Inflammatory macrophage treated with lipopolysaccharide for 4 hours (primary cell): Measurements from ENCODE around the gene LDB1.

Experiments used
- DNase-seq: peaks from one replicate; pipeline ENCODE4 v3.0.0-alpha.2; 2020

The LDB1 gene, protein sequence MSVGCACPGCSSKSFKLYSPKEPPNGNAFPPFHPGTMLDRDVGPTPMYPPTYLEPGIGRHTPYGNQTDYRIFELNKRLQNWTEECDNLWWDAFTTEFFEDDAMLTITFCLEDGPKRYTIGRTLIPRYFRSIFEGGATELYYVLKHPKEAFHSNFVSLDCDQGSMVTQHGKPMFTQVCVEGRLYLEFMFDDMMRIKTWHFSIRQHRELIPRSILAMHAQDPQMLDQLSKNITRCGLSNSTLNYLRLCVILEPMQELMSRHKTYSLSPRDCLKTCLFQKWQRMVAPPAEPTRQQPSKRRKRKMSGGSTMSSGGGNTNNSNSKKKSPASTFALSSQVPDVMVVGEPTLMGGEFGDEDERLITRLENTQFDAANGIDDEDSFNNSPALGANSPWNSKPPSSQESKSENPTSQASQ

GRCh38 chr10:102120142-102120990, at the start of gene LDB1:
Gene LDB1 (minus strand): TSS chr10:102120368. CDS start chr10:102120110, 258 bp downstream.
- DNase-seq = peak; percentile 71

GRCh38 chr10:102167861-102168260, 47.7 kb upstream of the LDB1 start:
- no peak for DNase-seq

DNA sequence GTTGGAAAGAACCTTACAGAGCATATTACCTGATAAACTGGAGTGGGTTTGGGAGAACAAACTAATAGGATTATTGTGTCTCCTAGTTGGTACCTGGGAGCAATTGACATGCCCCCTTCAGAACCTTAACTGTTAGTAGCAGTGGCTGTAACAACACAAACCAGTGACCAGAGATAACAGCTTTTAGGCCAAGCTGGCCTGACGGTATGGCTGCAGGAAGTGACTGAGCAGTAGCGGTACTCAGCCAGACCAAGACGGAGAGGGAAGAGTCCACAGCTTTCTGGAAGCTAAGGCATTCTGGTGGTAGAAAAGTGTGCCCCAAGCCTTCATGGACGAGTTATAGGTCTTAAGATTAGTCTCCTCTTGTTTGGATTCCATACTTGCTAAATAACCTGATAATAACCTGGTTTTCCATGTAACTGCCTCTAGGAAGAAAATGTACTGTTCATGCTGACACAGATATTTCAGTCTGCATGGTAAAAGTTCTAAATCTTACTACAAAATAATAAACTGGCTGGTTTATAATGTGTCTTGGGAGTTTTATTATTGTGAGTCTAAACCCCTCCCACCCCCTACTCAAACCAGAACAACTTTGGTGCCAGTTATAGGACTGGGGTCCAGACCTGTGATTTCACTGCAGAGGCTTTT, 43.3 kb upstream of the LDB1 start:
- DNase-seq = no peak

GRCh38 chr10:102159831-102160230, 39.7 kb upstream of the LDB1 start:
- DNase-seq = no peak

DNA sequence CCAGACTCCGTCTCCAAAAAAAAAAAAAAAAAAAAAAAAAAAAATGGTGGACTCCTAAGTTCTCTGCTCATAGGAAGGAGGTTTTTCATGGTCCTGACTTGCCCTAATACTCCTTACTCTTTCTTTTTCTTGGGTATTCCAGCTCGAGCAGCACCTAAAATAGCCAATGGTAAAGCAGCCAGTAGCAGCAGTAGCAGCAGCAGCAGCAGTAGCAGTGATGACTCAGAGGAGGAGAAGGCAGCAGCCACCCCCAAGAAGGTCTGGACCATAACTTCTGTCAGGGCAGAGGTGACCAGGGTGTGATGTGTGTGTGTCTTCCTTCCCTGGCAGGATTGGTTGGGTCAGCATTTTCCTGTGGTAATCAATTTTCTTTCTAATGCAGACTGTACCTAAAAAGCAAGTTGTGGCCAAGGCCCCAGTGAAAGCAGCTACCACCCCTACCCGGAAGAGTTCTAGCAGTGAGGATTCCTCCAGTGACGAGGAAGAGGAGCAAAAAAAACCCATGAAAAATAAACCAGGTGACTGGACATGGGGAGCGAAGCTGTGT, 39.0 kb upstream of the LDB1 start:
- DNase-seq = no peak

GRCh38 chr10:102157224-102157623, 37.1 kb upstream of the LDB1 start:
- DNase-seq = no peak

GRCh38 chr10:102154466-102155116, 34.4 kb upstream of the LDB1 start:
- no peak for DNase-seq

- DNase-seq = peak; percentile 12
These were observed 33.0 kb upstream of the LDB1 start for GRCh38 chr10:102153093-102153620.

GRCh38 chr10:102152545-102152890, 32.4 kb upstream of the LDB1 start:
- DNase-seq = peak; percentile 29

DNA sequence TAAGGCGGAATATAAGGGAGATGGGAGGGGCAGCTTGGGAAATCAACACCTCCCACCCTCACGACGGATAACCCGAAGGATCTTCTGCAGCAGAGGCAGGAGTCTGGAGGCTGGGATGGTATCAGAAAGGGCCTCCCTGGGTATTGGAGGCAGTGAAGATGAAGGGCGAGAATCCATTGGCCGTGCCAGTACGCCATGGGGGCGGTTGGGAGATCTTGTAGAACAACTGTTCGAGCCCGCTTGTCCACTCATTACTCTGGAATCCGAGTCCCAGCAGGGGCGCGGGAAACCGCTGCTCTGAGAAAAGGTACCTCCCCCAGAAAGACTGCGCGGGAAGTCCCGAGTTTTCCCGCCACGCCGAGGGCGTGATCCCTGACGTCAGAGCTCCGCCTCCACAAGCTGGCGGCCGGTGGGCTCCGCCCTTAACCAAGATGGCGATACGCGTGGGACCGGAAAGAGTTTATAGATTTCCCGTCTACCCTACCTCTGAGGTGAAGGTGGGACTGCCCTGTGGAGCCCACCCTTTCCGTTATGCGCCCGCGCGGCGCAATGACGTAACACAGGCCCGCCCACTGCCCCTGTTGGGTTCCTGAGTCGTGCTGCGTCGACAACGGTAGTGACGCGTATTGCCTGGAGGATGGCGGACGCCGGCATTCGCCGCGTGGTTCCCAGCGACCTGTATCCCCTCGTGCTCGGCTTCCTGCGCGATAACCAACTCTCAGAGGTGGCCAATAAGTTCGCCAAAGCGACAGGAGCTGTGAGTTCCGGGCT, 31.8 kb upstream of the LDB1 start, which contains the start of gene NOLC1:
Gene NOLC1, plus strand, starts transcription at position 616 of the 771 bp plus-strand sequence. Its CDS starts 22 bp downstream, at position 638.
- peak; percentile 96 for DNase-seq

DNA sequence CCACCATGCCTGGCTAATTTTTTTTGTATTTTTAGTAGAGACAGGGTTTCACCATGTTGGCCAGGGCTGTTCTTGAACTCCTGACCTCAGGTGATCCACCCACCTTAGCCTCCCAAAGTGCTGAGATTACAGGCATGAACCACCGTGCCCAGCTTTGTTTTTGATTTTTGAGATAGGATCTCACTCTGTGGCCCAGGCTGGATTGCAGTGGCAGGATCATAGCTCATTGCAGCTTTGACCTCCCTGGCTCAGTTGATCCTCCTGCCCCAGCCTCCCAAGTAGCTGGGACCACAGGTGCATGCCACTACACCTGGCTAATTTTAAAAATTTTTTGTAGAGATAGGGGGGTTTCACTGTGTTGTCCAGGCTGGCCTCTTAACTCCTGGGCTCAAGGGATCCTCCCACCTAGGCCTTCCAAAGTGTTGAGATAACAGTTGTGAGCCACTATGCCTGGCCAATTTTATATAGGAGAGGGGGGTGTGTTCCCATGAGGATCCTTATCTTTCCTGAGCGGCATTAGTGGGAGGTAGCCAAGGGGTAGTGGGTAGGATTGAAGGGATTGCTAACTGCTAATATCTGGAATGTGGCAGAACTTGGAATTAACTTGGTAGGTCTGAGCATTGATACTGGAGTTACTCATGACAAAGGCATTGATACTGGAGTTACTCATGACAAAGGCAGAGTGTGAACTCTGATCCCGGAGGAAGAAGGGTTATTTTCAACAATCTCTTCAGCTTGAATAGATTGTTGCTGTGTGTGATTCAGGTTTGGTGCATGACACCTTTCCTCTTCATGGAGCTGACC, 31.0 kb upstream of the LDB1 start:
- no peak for DNase-seq

- DNase-seq = no peak
These were observed 28.1 kb upstream of the LDB1 start for GRCh38 chr10:102148275-102148674.

DNA sequence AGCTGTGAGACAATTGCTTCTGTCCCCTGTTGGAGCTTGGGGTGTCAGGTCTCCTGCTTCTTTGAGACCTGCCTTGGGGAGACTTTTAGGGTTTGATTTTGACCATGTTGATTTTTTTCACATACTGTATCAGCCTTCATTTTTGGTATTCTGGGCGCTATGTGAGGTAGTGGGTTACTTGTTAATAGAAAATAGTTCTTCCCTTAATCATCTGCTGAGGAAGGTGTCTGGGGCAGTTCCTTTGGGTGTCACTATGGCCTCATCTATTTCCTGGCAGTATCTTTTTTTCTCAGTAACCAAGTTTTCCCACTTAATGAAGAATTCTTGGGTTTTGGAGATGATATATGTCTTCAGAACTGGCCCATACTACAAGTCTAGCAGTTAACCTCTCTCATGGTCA, 27.4 kb upstream of the LDB1 start:
- no peak for DNase-seq

- DNase-seq = no peak
These were observed 26.8 kb upstream of the LDB1 start for GRCh38 chr10:102146971-102147428.

- no peak for DNase-seq
These were observed 21.5 kb upstream of the LDB1 start for GRCh38 chr10:102141583-102142107.

GRCh38 chr10:102140913-102141540, 20.9 kb upstream of the LDB1 start:
- no peak for DNase-seq

- DNase-seq = no peak
These were observed 20.1 kb upstream of the LDB1 start for GRCh38 chr10:102140218-102140617.

GRCh38 chr10:102139281-102140110, 19.3 kb upstream of the LDB1 start:
- no peak for DNase-seq
